HFFc6 (cell line): Measurements from ENCODE around the gene NLRX1. TPM values are rescaled to one million over a fixed set of nuclear protein-coding genes. Genes with fewer than 3 reads are reported as not detected.
A peak's percentile ranks its signal among the peaks of the same experiment; 100 is the strongest.

Source experiments
- DNase-seq: peaks from one replicate; pipeline ENCODE4 v3.0.0-alpha.2; 2018
- H3K27ac Mint-ChIP-seq: 2 replicates; pipeline ENCODE4 v1.8.0; 2020; ENCODE audit warnings: mild to moderate bottlenecking, mixed read lengths
- H3K27me3 Mint-ChIP-seq: 2 replicates; pipeline ENCODE4 v1.8.0; 2021; ENCODE audit warnings: mild to moderate bottlenecking, moderate library complexity, mixed read lengths; ENCODE audit not compliant: insufficient read depth
- H3K36me3 Mint-ChIP-seq: 2 replicates; pipeline ENCODE4 v1.8.0; 2021; ENCODE audit warnings: low read depth, mixed read lengths
- H3K4me1 Mint-ChIP-seq: 2 replicates; pipeline ENCODE4 v1.8.0; 2020; ENCODE audit warnings: low read depth, mixed read lengths
- H3K4me3 Mint-ChIP-seq: 2 replicates; pipeline ENCODE4 v1.8.0; 2020; ENCODE audit warnings: mild to moderate bottlenecking, moderate library complexity, mixed read lengths
- H3K9me3 Mint-ChIP-seq: 2 replicates; pipeline ENCODE4 v1.8.0; 2020; ENCODE audit warnings: mild to moderate bottlenecking, mixed read lengths
- CTCF ChIP-seq: fragments of 200-600 bp; sonication (generic); IDR thresholded peaks from 2 replicates; pipeline ENCODE4 v1.5.0; 2021; ENCODE audit warnings: antibody characterized with exemption, mild to moderate bottlenecking
- total RNA-seq, 6 experiments: library from RNA; stranded (reverse); fragmentation: NEBNext Ultra II Directional; extraction: Animal tissue kit (Norgen Biotek cat#: 25700); gene quantifications; 2 replicates in 1 of 6; 3 replicates in 5 of 6; pipeline ENCODE4 v1.2.3, GENCODE V29; 2021

NLRX1 gene
- total RNA-seq, 6 experiments from 2014 or later = 11.8 to 14.5 (median 12.9) TPM

GRCh38 chr11:119206511-119207414 is 38.2 kb downstream of the NLRX1 start:
- Mint-ChIP-seq H3K9me3 (no peaks in the 10 kb centered on the region), H3K4me1 (peaks cover 39% of the 10 kb centered on the region), H3K27ac (peak overlapping the region; percentile 85), H3K4me3 (peak overlapping the region; percentile 99), H3K36me3 (peaks cover 4% of the 10 kb centered on the region; the same call in 1 of the 2 replicates), H3K27me3 (no peaks in the 10 kb centered on the region; the same call in 1 of the 2 replicates)
- peak; percentile 21 for DNase-seq
- no peak for TF ChIP-seq CTCF

GRCh38 chr11:119207415-119207960 is 39.0 kb downstream of the NLRX1 start:
- no peaks in the 10 kb centered on the region for H3K9me3 Mint-ChIP-seq
- peak overlapping the region; percentile 99 for H3K4me3 Mint-ChIP-seq
- no peaks in the 10 kb centered on the region; the same call in 1 of the 2 replicates for H3K27me3 Mint-ChIP-seq
- TF ChIP-seq CTCF = no peak
- peaks cover 4% of the 10 kb centered on the region; the same call in 1 of the 2 replicates for H3K36me3 Mint-ChIP-seq
- H3K4me1 Mint-ChIP-seq = peaks cover 39% of the 10 kb centered on the region
- H3K27ac Mint-ChIP-seq = peak overlapping the region; percentile 85
- DNase-seq = no peak

DNA sequence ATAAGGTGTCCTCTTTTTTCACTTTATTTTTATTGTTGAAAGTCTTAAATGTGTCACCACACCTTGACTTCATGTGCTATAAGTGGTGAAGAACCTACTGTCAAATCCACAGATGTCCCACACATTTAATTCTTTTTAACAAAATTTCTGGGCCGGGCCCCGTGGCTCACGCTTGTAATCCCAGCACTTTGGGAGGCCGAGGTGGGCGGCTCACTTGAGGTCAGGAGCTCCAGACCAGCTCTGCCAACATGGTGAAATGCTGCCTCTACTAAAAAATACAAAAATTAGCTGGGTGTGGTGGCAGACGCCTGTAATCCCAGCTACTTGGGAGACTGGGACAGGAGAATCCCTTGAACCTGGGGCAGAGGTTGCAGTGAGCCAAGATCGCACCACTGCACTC is 40.7 kb downstream of the NLRX1 start:
- TF ChIP-seq CTCF = no peak
- Mint-ChIP-seq H3K27ac (no peak overlapping the region), H3K9me3 (no peaks in the 10 kb centered on the region), H3K4me1 (peaks cover 42% of the 10 kb centered on the region), H3K4me3 (no peak overlapping the region; the same call in 1 of the 2 replicates), H3K36me3 (peaks cover 4% of the 10 kb centered on the region; the same call in 1 of the 2 replicates), H3K27me3 (no peaks in the 10 kb centered on the region; the same call in 1 of the 2 replicates)
- no peak for DNase-seq

DNA sequence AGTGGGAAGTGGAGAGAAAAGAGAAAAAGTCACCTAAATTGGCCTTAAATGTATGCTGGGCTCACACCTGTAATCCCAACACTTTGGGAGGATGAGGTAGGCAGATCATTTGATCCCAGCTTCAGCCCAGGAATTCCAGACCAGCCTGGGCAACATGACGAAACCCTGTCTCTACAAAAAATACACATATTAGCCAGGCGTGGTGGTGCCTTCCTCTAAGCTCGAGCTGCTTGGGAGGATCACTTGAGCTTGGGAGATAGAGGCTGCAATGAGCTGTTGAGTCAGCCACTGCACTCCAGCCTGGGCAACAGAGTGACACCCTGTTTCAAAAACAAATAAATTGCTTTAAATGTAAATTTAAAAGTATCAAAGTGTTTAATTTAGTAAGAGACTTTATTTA is 41.5 kb downstream of the NLRX1 start:
- Mint-ChIP-seq H3K36me3 (peaks cover 4% of the 10 kb centered on the region; the same call in 1 of the 2 replicates), H3K27me3 (no peaks in the 10 kb centered on the region; the same call in 1 of the 2 replicates), H3K4me3 (no peak overlapping the region), H3K9me3 (no peaks in the 10 kb centered on the region), H3K4me1 (peaks cover 39% of the 10 kb centered on the region), H3K27ac (peak overlapping the region; percentile 36; the same call in 1 of the 2 replicates)
- no peak for DNase-seq
- no peak for TF ChIP-seq CTCF

- H3K36me3 Mint-ChIP-seq = no peaks in the 10 kb centered on the region
- peak overlapping the region; percentile 84 for H3K27ac Mint-ChIP-seq
- H3K27me3 Mint-ChIP-seq = no peaks in the 10 kb centered on the region; the same call in 1 of the 2 replicates
- DNase-seq = peak; percentile 98
- peaks cover 47% of the 10 kb centered on the region for H3K4me1 Mint-ChIP-seq
- H3K9me3 Mint-ChIP-seq = no peaks in the 10 kb centered on the region
- H3K4me3 Mint-ChIP-seq = peak overlapping the region; percentile 72
- TF ChIP-seq CTCF = no peak
Observed at GRCh38 chr11:119218141-119218878, 49.8 kb downstream of the NLRX1 start.
